ENCODE measurements around the gene STXBP5L. TPM values are rescaled to one million over a fixed set of nuclear protein-coding genes. Genes with fewer than 3 reads are reported as not detected.

STXBP5L gene
- total and polyA plus RNA-seq, 10 of the 15 experiments (the other 5 are each of a cell fraction or from before 2014, with no cell fraction given): under 0.01 to 0.08 (median 0.04) TPM; not detected in 6

DNA sequence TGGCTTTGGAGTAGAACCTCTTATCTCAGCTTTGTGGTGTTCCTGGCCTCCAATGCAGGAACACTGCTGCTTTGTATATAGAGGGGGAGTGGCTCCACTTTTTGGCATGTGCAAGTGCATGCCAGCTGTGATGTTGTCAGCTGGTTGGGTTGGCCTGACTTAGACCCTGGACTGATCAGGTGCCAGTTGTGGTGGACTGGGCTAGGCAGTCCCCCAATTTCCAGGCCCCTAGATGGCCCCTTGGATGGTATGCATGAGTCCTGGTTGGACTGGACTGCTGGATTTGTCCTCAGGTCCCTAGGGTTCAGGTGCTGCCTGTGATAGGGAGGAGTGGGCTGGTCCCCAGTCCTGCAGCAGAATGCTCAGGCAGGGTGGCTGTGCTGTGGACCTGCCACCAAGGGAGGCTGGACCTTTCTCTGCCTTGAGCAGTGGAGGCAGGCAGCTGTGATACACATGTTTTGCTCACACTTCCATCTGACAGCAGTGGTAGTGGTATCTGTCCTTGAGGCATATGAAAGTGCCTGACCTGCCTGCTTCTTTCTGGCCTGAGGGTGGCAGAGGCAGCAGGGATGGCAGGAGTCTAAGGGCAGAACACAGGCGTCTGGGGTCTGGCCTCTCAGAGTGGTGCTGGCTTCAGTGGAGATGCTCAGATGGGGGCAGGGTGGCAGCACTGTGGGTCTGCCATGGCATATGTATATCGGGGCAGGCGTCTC is 74.8 kb downstream of the STXBP5L start:
- Histone ChIP-seq H3K79me2 (ENCODE audit: control insufficient read depth, insufficient read depth, low read length) (no peaks in the 10 kb centered on the region), H3K9me3 (replicated peaks; ENCODE audit: control insufficient read depth, insufficient read depth, low read length) (no peaks in the 10 kb centered on the region), H3K9ac (ENCODE audit: control insufficient read depth, insufficient read depth, low read length) (no peak overlapping the region), H3K4me1 (ENCODE audit: control insufficient read depth, insufficient read depth, low read length) (no peaks in the 10 kb centered on the region), H3K27me3 (replicated peaks in 1 of 2; ENCODE audit: control insufficient read depth in 2 of 2, insufficient read depth in 2 of 2, low read length in 1 of 2) (no peaks in the 10 kb centered on the region), H3K4me2 (ENCODE audit: control insufficient read depth, insufficient read depth) (no peak overlapping the region), H3K4me3 (no peak overlapping the region), H3K27ac (ENCODE audit: control insufficient read depth, insufficient read depth) (no peak overlapping the region), H2AFZ (ENCODE audit: control insufficient read depth, low read depth, low read length) (no peak overlapping the region), H3K36me3 (ENCODE audit: control insufficient read depth in 2 of 2, insufficient read depth in 2 of 2, low read length in 1 of 2) (no peaks in the 10 kb centered on the region), H4K20me1 (ENCODE audit: control insufficient read depth, insufficient read depth) (no peaks in the 10 kb centered on the region)
- intact Hi-C loops (cut with micrococcal nuclease; ENCODE audit: unreplicated experiment): no loop called here
- SMC1A ChIA-PET (ENCODE audit: uncharacterized antibody, unreplicated experiment): interaction anchor here (0.6 kb wide), 1 partner anchor 156 kb away, joined by 3 read pairs; no protein-coding TSS in a partner anchor
- no peak for ATAC-seq
- POLR2A ChIA-PET: no interaction called here
- no TSS peak for BruUV-seq (replicated peaks)
- TF ChIP-seq, protein P1, sequence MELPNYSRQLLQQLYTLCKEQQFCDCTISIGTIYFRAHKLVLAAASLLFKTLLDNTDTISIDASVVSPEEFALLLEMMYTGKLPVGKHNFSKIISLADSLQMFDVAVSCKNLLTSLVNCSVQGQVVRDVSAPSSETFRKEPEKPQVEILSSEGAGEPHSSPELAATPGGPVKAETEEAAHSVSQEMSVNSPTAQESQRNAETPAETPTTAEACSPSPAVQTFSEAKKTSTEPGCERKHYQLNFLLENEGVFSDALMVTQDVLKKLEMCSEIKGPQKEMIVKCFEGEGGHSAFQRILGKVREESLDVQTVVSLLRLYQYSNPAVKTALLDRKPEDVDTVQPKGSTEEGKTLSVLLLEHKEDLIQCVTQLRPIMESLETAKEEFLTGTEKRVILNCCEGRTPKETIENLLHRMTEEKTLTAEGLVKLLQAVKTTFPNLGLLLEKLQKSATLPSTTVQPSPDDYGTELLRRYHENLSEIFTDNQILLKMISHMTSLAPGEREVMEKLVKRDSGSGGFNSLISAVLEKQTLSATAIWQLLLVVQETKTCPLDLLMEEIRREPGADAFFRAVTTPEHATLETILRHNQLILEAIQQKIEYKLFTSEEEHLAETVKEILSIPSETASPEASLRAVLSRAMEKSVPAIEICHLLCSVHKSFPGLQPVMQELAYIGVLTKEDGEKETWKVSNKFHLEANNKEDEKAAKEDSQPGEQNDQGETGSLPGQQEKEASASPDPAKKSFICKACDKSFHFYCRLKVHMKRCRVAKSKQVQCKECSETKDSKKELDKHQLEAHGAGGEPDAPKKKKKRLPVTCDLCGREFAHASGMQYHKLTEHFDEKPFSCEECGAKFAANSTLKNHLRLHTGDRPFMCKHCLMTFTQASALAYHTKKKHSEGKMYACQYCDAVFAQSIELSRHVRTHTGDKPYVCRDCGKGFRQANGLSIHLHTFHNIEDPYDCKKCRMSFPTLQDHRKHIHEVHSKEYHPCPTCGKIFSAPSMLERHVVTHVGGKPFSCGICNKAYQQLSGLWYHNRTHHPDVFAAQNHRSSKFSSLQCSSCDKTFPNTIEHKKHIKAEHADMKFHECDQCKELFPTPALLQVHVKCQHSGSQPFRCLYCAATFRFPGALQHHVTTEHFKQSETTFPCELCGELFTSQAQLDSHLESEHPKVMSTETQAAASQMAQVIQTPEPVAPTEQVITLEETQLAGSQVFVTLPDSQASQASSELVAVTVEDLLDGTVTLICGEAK (IDR thresholded peaks at IDR 0.05; ENCODE audit: borderline replicate concordance): no peak
- TF ChIP-seq, protein P2, sequence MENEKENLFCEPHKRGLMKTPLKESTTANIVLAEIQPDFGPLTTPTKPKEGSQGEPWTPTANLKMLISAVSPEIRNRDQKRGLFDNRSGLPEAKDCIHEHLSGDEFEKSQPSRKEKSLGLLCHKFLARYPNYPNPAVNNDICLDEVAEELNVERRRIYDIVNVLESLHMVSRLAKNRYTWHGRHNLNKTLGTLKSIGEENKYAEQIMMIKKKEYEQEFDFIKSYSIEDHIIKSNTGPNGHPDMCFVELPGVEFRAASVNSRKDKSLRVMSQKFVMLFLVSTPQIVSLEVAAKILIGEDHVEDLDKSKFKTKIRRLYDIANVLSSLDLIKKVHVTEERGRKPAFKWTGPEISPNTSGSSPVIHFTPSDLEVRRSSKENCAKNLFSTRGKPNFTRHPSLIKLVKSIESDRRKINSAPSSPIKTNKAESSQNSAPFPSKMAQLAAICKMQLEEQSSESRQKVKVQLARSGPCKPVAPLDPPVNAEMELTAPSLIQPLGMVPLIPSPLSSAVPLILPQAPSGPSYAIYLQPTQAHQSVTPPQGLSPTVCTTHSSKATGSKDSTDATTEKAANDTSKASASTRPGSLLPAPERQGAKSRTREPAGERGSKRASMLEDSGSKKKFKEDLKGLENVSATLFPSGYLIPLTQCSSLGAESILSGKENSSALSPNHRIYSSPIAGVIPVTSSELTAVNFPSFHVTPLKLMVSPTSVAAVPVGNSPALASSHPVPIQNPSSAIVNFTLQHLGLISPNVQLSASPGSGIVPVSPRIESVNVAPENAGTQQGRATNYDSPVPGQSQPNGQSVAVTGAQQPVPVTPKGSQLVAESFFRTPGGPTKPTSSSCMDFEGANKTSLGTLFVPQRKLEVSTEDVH (IDR thresholded peaks at IDR 0.05; ENCODE audit: low read depth, partially characterized antibody): no peak
- TF ChIP-seq WRNIP1 (IDR thresholded peaks at IDR 0.05; ENCODE audit: borderline replicate concordance, low read depth, low read length): no peak
- no peak for TF ChIP-seq SREBF1 (IDR thresholded peaks at IDR 0.05; ENCODE audit: low read length)
- no peak for TF ChIP-seq YBX1 (IDR thresholded peaks at IDR 0.05)
- TF ChIP-seq NFYB (IDR thresholded peaks at IDR 0.05; ENCODE audit: insufficient read depth, low read depth, low read length): no peak
- 41% methylated on average over 3 of the region's 3 CpGs for WGBS (ENCODE audit: insufficient coverage, insufficient replicate concordance, low lambda C conversion rate, missing lambda C conversion rate)
- CTCF ChIA-PET: no interaction called here
- FAIRE-seq: no peak
- in situ Hi-C loops (cut with MboI): no loop called here
- RAD21 ChIA-PET (ENCODE audit: unreplicated experiment): no interaction called here
- no peak for DNase-seq (ENCODE audit: low read depth, low spot score)
